NCI-H1694 (cell line): ENCODE measurements around the gene BCL3.
A peak's percentile ranks its signal among the peaks of the same experiment; 100 is the strongest.

ENCODE experiments used
- DNase-seq: peaks from one replicate; lab custom pipeline; 2025; lab: John Stamatoyannopoulos, UW

BCL3 gene

GRCh38 chr19:44741841-44742329 lies 6.6 kb upstream of the BCL3 start:
- peak; percentile 82 for DNase-seq

GRCh38 chr19:44742330-44743061 lies 6.0 kb upstream of the BCL3 start:
- DNase-seq: no peak

GRCh38 chr19:44744871-44745332 lies 3.6 kb upstream of the BCL3 start:
- no peak for DNase-seq

- DNase-seq: no peak
These were observed 3.1 kb upstream of the BCL3 start for GRCh38 chr19:44745341-44745831.

- DNase-seq: no peak
These were observed 2.5 kb upstream of the BCL3 start for GRCh38 chr19:44745887-44746600.

- DNase-seq: no peak
These were observed 1.9 kb upstream of the BCL3 start for GRCh38 chr19:44746616-44746945.

GRCh38 chr19:44746946-44747738 lies 1.4 kb upstream of the BCL3 start:
- DNase-seq: peak; percentile 73

- DNase-seq: peak; percentile 47
These were observed 626 bp upstream of the BCL3 start for GRCh38 chr19:44747739-44748425.

GRCh38 chr19:44749292-44749691 lies 784 bp downstream of the BCL3 start:
- no peak for DNase-seq

- no peak for DNase-seq
These were observed 1.5 kb downstream of the BCL3 start for GRCh38 chr19:44749994-44750393.

GRCh38 chr19:44752123-44752815 lies 3.8 kb downstream of the BCL3 start:
- no peak for DNase-seq

GRCh38 chr19:44752816-44753625 lies 4.5 kb downstream of the BCL3 start:
- no peak for DNase-seq

GRCh38 chr19:44753626-44753931 lies 5.1 kb downstream of the BCL3 start:
- no peak for DNase-seq

GRCh38 chr19:44753932-44754749 lies 5.6 kb downstream of the BCL3 start:
- DNase-seq: no peak

GRCh38 chr19:44754750-44755080 lies 6.2 kb downstream of the BCL3 start:
- no peak for DNase-seq

- DNase-seq: no peak
These were observed 6.7 kb downstream of the BCL3 start for GRCh38 chr19:44755219-44755618.

- no peak for DNase-seq
These were observed 7.6 kb downstream of the BCL3 start for GRCh38 chr19:44756089-44756562.

- no peak for DNase-seq
These were observed 8.7 kb downstream of the BCL3 start for GRCh38 chr19:44757057-44757734.
